Esophagus (tissue), 2 donors: ENCODE data around the gene FKRP. TPM values are rescaled to one million over a fixed set of nuclear protein-coding genes. Genes with fewer than 3 reads are reported as not detected.

Experiments used
- H3K27ac ChIP-seq, 2 donors: one replicate each; pipeline ENCODE4 v1.5.1; 2013; ENCODE audit warnings: low read depth in 2 of 2, mild to moderate bottlenecking in 2 of 2, inconsistent platforms in 1 of 2, low read length in 1 of 2, moderate library complexity in 1 of 2
- H3K27me3 ChIP-seq, 2 donors: one replicate each; pipeline ENCODE4 v1.6.1; 2013; ENCODE audit warnings: low read length in 2 of 2, control low read depth in 1 of 2, mild to moderate bottlenecking in 1 of 2; ENCODE audit not compliant: insufficient read depth in 2 of 2, control insufficient read depth in 1 of 2
- H3K36me3 ChIP-seq, 2 donors: one replicate each; pipeline ENCODE4 v1.6.1; 2013; ENCODE audit warnings: low read length in 1 of 2; ENCODE audit not compliant: control insufficient read depth in 2 of 2, insufficient read depth in 2 of 2
- H3K4me1 ChIP-seq, 2 donors: one replicate each; pipeline ENCODE4 v1.6.1; 2013; ENCODE audit warnings: low read length in 1 of 2; ENCODE audit not compliant: control insufficient read depth in 2 of 2, insufficient read depth in 2 of 2
- H3K4me3 ChIP-seq, 2 donors: one replicate each; pipeline ENCODE4 v1.5.1; 2013; ENCODE audit warnings: low read length in 2 of 2, mild to moderate bottlenecking in 2 of 2, low read depth in 1 of 2, moderate library complexity in 1 of 2
- H3K9me3 ChIP-seq, 2 donors: one replicate each; pipeline ENCODE4 v1.6.1; 2013; ENCODE audit warnings: mild to moderate bottlenecking in 2 of 2, low read depth in 1 of 2, low read length in 1 of 2, moderate library complexity in 1 of 2; ENCODE audit not compliant: control insufficient read depth in 2 of 2, insufficient read depth in 1 of 2
- WGBS, 2 donors: extraction: QIAGEN DNeasy Blood & Tissue Kit; methylation state at CpG; one replicate each; pipeline ENCODE4 v1.1.7; 2013; 5-methylcytosine and 5-hydroxymethylcytosine counted together
- polyA plus RNA-seq, 2 donors: library from polyadenylated mRNA; stranded (reverse); fragments of 200-250 nt; gene quantifications; one replicate each; pipeline ENCODE4 v1.2.3, GENCODE V29; 2013
- donor health status: healthy with polysubstance abuse.
- donor health status: Bipolar disorder and iron deficiency.

Gene FKRP
- polyA plus RNA-seq, 2 donors = 7.1 to 10.1 TPM

- Histone ChIP-seq H3K4me1 (peaks cover 0 to 27% of the 10 kb centered on the region in 2 donors), H3K9me3 (no peaks in the 10 kb centered on the region), H3K4me3 (no peak overlapping the region), H3K27ac (peak overlapping the region in 1 of 2 donors; percentile 8), H3K27me3 (no peaks in the 10 kb centered on the region), H3K36me3 (peaks cover 22 to 74% of the 10 kb centered on the region in 2 donors)
- 90 to 97% methylated on average over 9 of the region's 9 CpGs for WGBS, 2 donors
Observed at GRCh38 chr19:46730187-46730586, 15.7 kb upstream of the FKRP start.

GRCh38 chr19:46730595-46730994, 15.3 kb upstream of the FKRP start:
- H3K9me3 ChIP-seq = no peaks in the 10 kb centered on the region
- no peaks in the 10 kb centered on the region for H3K27me3 ChIP-seq
- H3K36me3 ChIP-seq = peaks cover 21 to 70% of the 10 kb centered on the region in 2 donors
- H3K4me3 ChIP-seq = no peak overlapping the region
- WGBS, 2 donors = 93 to 94% methylated on average over 14 of the region's 14 CpGs
- H3K27ac ChIP-seq = peak overlapping the region; percentile 11 to 58
- peaks cover 0 to 27% of the 10 kb centered on the region in 2 donors for H3K4me1 ChIP-seq

GRCh38 chr19:46731007-46731501, 14.8 kb upstream of the FKRP start:
- peak overlapping the region; percentile 73 to 84 for H3K27ac ChIP-seq

GRCh38 chr19:46731584-46731983, 14.3 kb upstream of the FKRP start:
- WGBS, 2 donors = 76 to 78% methylated on average over 14 of the region's 14 CpGs
- Histone ChIP-seq H3K36me3 (peaks cover 15 to 64% of the 10 kb centered on the region in 2 donors), H3K27ac (peak overlapping the region; percentile 73 to 84), H3K4me3 (no peak overlapping the region), H3K27me3 (no peaks in the 10 kb centered on the region), H3K9me3 (no peaks in the 10 kb centered on the region), H3K4me1 (peaks cover 0 to 27% of the 10 kb centered on the region in 2 donors)

More at GRCh38 chr19:46731007-46731501, 14.8 kb upstream of the FKRP start:
- H3K36me3 ChIP-seq = peaks cover 21 to 66% of the 10 kb centered on the region in 2 donors
- peaks cover 0 to 27% of the 10 kb centered on the region in 2 donors for H3K4me1 ChIP-seq
- H3K4me3 ChIP-seq = no peak overlapping the region
- 52 to 61% methylated on average over 14 of the region's 14 CpGs for WGBS, 2 donors
- H3K27me3 ChIP-seq = no peaks in the 10 kb centered on the region
- H3K9me3 ChIP-seq = no peaks in the 10 kb centered on the region

GRCh38 chr19:46732172-46732938, 13.5 kb upstream of the FKRP start:
- peaks cover 12 to 64% of the 10 kb centered on the region in 2 donors for H3K36me3 ChIP-seq
- H3K4me3 ChIP-seq = no peak overlapping the region
- 79 to 82% methylated on average over 28 of the region's 28 CpGs for WGBS, 2 donors
- H3K27ac ChIP-seq = peak overlapping the region; percentile 57
- no peaks in the 10 kb centered on the region for H3K27me3 ChIP-seq
- H3K4me1 ChIP-seq = peaks cover 0 to 27% of the 10 kb centered on the region in 2 donors
- H3K9me3 ChIP-seq = no peaks in the 10 kb centered on the region

- Histone ChIP-seq H3K36me3 (peaks cover 15 to 64% of the 10 kb centered on the region in 2 donors), H3K4me3 (no peak overlapping the region), H3K27ac (peak overlapping the region; percentile 57), H3K9me3 (no peaks in the 10 kb centered on the region), H3K4me1 (peaks cover 0 to 27% of the 10 kb centered on the region in 2 donors), H3K27me3 (no peaks in the 10 kb centered on the region)
- 81 to 85% methylated on average over 23 of the region's 23 CpGs for WGBS, 2 donors
Observed at GRCh38 chr19:46732966-46733689, 12.7 kb upstream of the FKRP start.

GRCh38 chr19:46733690-46734292, 12.1 kb upstream of the FKRP start:
- Histone ChIP-seq H3K4me1 (peaks cover 0 to 27% of the 10 kb centered on the region in 2 donors), H3K36me3 (peaks cover 15 to 62% of the 10 kb centered on the region in 2 donors), H3K4me3 (no peak overlapping the region), H3K9me3 (no peaks in the 10 kb centered on the region), H3K27me3 (no peaks in the 10 kb centered on the region), H3K27ac (peak overlapping the region in 1 of 2 donors; percentile 57)
- WGBS, 2 donors = 81 to 86% methylated on average over 11 of the region's 11 CpGs

GRCh38 chr19:46736531-46737297, 9.1 kb upstream of the FKRP start:
- Histone ChIP-seq H3K4me3 (no peak overlapping the region), H3K4me1 (peaks cover 1 to 21% of the 10 kb centered on the region in 2 donors), H3K36me3 (peaks cover 3 to 48% of the 10 kb centered on the region in 2 donors), H3K27ac (no peak overlapping the region), H3K9me3 (no peaks in the 10 kb centered on the region), H3K27me3 (no peaks in the 10 kb centered on the region)
- WGBS, 2 donors = 64 to 66% methylated on average over 22 of the region's 22 CpGs

- H3K9me3 ChIP-seq = no peaks in the 10 kb centered on the region
- peaks cover 3 to 47% of the 10 kb centered on the region in 2 donors for H3K36me3 ChIP-seq
- H3K4me1 ChIP-seq = peaks cover 6 to 20% of the 10 kb centered on the region in 2 donors
- H3K4me3 ChIP-seq = no peak overlapping the region
- no peaks in the 10 kb centered on the region for H3K27me3 ChIP-seq
- no peak overlapping the region for H3K27ac ChIP-seq
- 75 to 79% methylated on average over 7 of the region's 7 CpGs for WGBS, 2 donors
Observed at GRCh38 chr19:46737298-46737654, 8.6 kb upstream of the FKRP start.
